ENCODE data around the gene HHAT. TPM values are rescaled to one million over a fixed set of nuclear protein-coding genes. Genes with fewer than 3 reads are reported as not detected.
A peak's percentile ranks its signal among the peaks of the same experiment; 100 is the strongest.

HHAT gene
- total and polyA plus RNA-seq, 7 donors: 0.11 to 0.64 (median 0.16) TPM

DNA sequence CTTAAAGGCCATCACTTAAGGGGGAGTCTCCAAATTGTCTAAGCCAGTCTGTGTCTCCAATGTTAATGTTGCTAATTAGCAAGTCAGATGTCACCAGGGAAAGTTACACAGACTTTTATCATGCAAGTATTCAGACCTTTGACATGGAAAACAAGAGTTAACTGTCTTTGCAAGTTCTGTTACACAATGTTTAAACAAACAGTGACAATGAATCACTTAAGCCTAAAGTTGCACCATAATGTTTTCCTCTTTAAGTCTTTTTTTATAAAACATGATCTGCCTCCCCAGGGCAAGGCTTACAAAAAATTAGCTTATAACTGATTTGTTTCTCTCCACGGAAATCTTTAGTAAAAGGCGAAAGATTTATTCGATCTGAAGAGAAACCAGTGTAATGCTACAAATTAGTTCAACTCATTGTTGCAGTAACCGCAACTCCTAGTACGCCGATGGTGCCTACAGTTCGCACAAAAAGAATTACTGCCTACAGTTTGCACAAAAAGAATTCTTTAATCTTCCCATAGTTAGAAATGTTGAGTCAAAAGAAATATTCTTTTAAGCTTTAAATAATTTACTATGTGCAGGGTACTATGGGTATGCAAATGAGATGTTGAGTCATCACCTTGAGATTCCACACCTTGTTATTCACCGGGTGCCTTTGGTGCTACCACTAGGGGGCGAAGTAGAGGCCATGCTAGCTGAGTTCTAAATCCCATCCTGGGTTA is 45.3 kb downstream of the HHAT start:
- intact Hi-C loops (cut with DNase I): no loop called here
- ATAC-seq (peak in 1 of 4 donors; percentile 45), DNase-seq (no peak)
- Histone ChIP-seq H3K27me3 (ENCODE audit: insufficient read depth in 3 of 3, low read length in 2 of 3) (no peaks in the 10 kb centered on the region), H3K27ac (no peak overlapping the region), H3K36me3 (ENCODE audit: insufficient read depth in 1 of 2, low read depth in 1 of 2) (no peaks in the 10 kb centered on the region), H3K4me1 (no peaks in the 10 kb centered on the region), H3K4me3 (no peak overlapping the region), H3K9me3 (no peaks in the 10 kb centered on the region)
- 40 to 47% (median 43%) methylated on average over 9 of the region's 9 CpGs for WGBS, 3 donors
- TF ChIP-seq CTCF (IDR thresholded peaks at IDR 0.05): peak; percentile 27

DNA sequence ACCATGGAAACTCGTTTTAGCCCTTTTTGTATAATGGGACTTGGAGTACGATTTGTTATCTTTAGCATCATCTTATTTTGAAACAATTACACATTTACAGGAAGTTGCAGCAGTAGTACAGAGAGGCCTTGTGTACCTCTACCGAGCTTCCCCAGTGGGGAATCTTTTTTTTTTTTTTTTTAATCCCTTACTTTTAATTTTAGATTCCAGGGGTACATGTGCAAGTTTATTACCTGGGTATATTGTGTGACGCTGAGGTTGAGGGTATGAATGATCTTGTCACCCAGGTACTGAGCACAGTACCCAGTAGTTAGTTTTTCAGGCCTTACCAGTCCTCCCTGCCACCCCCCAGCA is 45.9 kb downstream of the HHAT start:
- H3K9me3 ChIP-seq: no peaks in the 10 kb centered on the region
- H3K4me1 ChIP-seq: no peaks in the 10 kb centered on the region
- intact Hi-C loops (cut with DNase I): no loop called here
- DNase-seq: no peak
- no peak overlapping the region for H3K4me3 ChIP-seq
- no peaks in the 10 kb centered on the region for H3K27me3 ChIP-seq (ENCODE audit: insufficient read depth in 3 of 3, low read length in 2 of 3)
- TF ChIP-seq CTCF (IDR thresholded peaks at IDR 0.05): no peak
- ATAC-seq: no peak
- H3K27ac ChIP-seq: no peak overlapping the region
- WGBS, 3 donors: 34 to 70% (median 67%) methylated on average over 4 of the region's 4 CpGs
- H3K36me3 ChIP-seq (ENCODE audit: insufficient read depth in 1 of 2, low read depth in 1 of 2): no peaks in the 10 kb centered on the region

DNA sequence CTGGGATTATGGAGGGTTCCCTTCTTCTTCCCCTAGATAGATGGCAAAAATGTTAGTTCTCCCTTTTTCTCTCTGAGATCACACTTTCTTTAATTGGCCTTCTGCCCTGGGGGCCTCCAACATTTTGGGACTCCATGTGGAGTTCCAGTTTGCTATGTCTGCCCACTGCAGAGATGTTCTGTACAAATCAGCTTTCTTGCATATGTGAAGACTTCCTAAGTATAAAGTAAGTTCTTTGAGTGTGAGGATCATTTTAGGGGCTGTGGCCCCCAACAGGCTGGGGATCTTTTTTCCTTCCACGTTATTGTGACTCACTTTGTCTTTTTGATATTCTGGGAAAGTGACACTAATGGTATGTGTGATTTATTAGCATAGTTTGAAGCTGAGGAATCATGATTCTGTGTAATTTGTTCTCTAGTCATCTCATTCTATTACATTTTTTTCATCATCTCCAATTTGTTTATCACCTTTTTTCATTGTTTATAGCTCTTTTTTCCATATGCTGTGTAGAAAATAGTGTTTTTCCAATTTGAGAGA is 48.2 kb downstream of the HHAT start:
- WGBS, 3 donors: 23 to 48% (median 35%) methylated on average over 1 of the region's 1 CpG
- intact Hi-C loops (cut with DNase I): no loop called here
- Histone ChIP-seq H3K4me1 (no peaks in the 10 kb centered on the region), H3K36me3 (ENCODE audit: insufficient read depth in 1 of 2, low read depth in 1 of 2) (no peaks in the 10 kb centered on the region), H3K9me3 (no peaks in the 10 kb centered on the region), H3K27ac (no peak overlapping the region), H3K4me3 (no peak overlapping the region), H3K27me3 (ENCODE audit: insufficient read depth in 3 of 3, low read length in 2 of 3) (no peaks in the 10 kb centered on the region)
- TF ChIP-seq CTCF (IDR thresholded peaks at IDR 0.05): no peak
- no peak for DNase-seq
- no peak for ATAC-seq

- no peak overlapping the region for H3K27ac ChIP-seq
- no peak for DNase-seq
- H3K36me3 ChIP-seq (ENCODE audit: insufficient read depth in 1 of 2, low read depth in 1 of 2): no peaks in the 10 kb centered on the region
- no peak overlapping the region for H3K4me3 ChIP-seq
- no peak for ATAC-seq
- 64 to 81% (median 71%) methylated on average over 3 of the region's 3 CpGs for WGBS, 3 donors
- no peak for TF ChIP-seq CTCF (IDR thresholded peaks at IDR 0.05)
- H3K27me3 ChIP-seq (ENCODE audit: insufficient read depth in 3 of 3, low read length in 2 of 3): no peaks in the 10 kb centered on the region
- no peaks in the 10 kb centered on the region for H3K4me1 ChIP-seq
- intact Hi-C loops (cut with DNase I): no loop called here
- no peaks in the 10 kb centered on the region for H3K9me3 ChIP-seq
Measured at GRCh38 chr1:210377731-210378333, 49.1 kb downstream of the HHAT start.
